Upper lobe of right lung (tissue), 1 donor: ENCODE data around the gene CCDC18. TPM values are rescaled to one million over a fixed set of nuclear protein-coding genes. Genes with fewer than 3 reads are reported as not detected.
A peak's percentile ranks its signal among the peaks of the same experiment; 100 is the strongest.

ENCODE experiments used
- ATAC-seq: fragments of 200-7000 bp; cut with Tn5 transposase; one replicate; pipeline ENCODE4 v1.9.1; 2020; ENCODE audit warnings: mild to moderate bottlenecking, moderate library complexity
- DNase-seq: peaks from one replicate; pipeline ENCODE4 v3.0.0-alpha.2; 2020
- H3K27ac ChIP-seq: fragments of 200-600 bp; one replicate; pipeline ENCODE4 v1.8.0; 2022
- H3K27me3 ChIP-seq: fragments of 200-600 bp; one replicate; pipeline ENCODE4 v1.8.0; 2022; ENCODE audit warnings: mild to moderate bottlenecking
- H3K36me3 ChIP-seq: fragments of 200-600 bp; one replicate; pipeline ENCODE4 v1.8.0; 2022
- H3K4me1 ChIP-seq: fragments of 200-600 bp; one replicate; pipeline ENCODE4 v1.8.0; 2022
- H3K4me3 ChIP-seq: fragments of 200-600 bp; one replicate; pipeline ENCODE4 v1.8.0; 2022; ENCODE audit warnings: mild to moderate bottlenecking
- H3K9me3 ChIP-seq: fragments of 200-600 bp; one replicate; pipeline ENCODE4 v1.8.0; 2022
- CTCF ChIP-seq: fragments of 200-600 bp; IDR thresholded peaks from one replicate; pipeline ENCODE4 v1.8.0; 2022; ENCODE audit warnings: antibody characterized with exemption
- intact Hi-C: fragments of 100-400 bp; cut with DNase I; formaldehyde crosslinking; loops from one replicate; pipeline ENCODE4 v1.11.0; 2022
- total RNA-seq: library from RNA; stranded (reverse); fragmentation: NEBNext Ultra II Directional; extraction: Animal tissue kit (Norgen Biotek cat#: 25700); gene quantifications from one replicate; pipeline ENCODE4 v1.2.1, GENCODE V29; 2021
- donor health status: DM: no; HTN: yes; CAD: no; lungs with severe emphysema.

CCDC18 gene
- total RNA-seq, 1 donor from 2014 or later = 3.1 TPM

- Histone ChIP-seq H3K4me3 (no peak overlapping the region), H3K4me1 (no peaks in the 10 kb centered on the region), H3K27me3 (no peaks in the 10 kb centered on the region), H3K36me3 (no peaks in the 10 kb centered on the region), H3K27ac (no peak overlapping the region), H3K9me3 (no peaks in the 10 kb centered on the region)
- DNase-seq (no peak), ATAC-seq (no peak)
- no peak for TF ChIP-seq CTCF
- intact Hi-C loops = no loop called here
These were observed 13.9 kb downstream of the CCDC18 start for GRCh38 chr1:93194231-93194990.

GRCh38 chr1:93196591-93196990, 16.1 kb downstream of the CCDC18 start:
- H3K27ac ChIP-seq = no peak overlapping the region
- no peak overlapping the region for H3K4me3 ChIP-seq
- no peaks in the 10 kb centered on the region for H3K27me3 ChIP-seq
- intact Hi-C loops = no loop called here
- ATAC-seq (no peak), DNase-seq (no peak)
- TF ChIP-seq CTCF = no peak
- no peaks in the 10 kb centered on the region for H3K4me1 ChIP-seq
- no peaks in the 10 kb centered on the region for H3K9me3 ChIP-seq
- no peaks in the 10 kb centered on the region for H3K36me3 ChIP-seq

- ATAC-seq = peak; percentile 13
- Histone ChIP-seq H3K9me3 (no peaks in the 10 kb centered on the region), H3K36me3 (no peaks in the 10 kb centered on the region), H3K4me1 (no peaks in the 10 kb centered on the region), H3K27me3 (no peaks in the 10 kb centered on the region), H3K4me3 (no peak overlapping the region), H3K27ac (no peak overlapping the region)
- no peak for TF ChIP-seq CTCF
- intact Hi-C loops = no loop called here
- DNase-seq = no peak
These were observed 18.6 kb downstream of the CCDC18 start for GRCh38 chr1:93199150-93199549.

GRCh38 chr1:93200086-93200620, 19.6 kb downstream of the CCDC18 start:
- intact Hi-C loops = no loop called here
- H3K9me3 ChIP-seq = no peaks in the 10 kb centered on the region
- DNase-seq (no peak), ATAC-seq (no peak)
- no peaks in the 10 kb centered on the region for H3K27me3 ChIP-seq
- no peak overlapping the region for H3K27ac ChIP-seq
- TF ChIP-seq CTCF = no peak
- no peaks in the 10 kb centered on the region for H3K36me3 ChIP-seq
- no peaks in the 10 kb centered on the region for H3K4me1 ChIP-seq
- no peak overlapping the region for H3K4me3 ChIP-seq

GRCh38 chr1:93200714-93201113, 20.2 kb downstream of the CCDC18 start:
- Histone ChIP-seq H3K27me3 (no peaks in the 10 kb centered on the region), H3K4me1 (no peaks in the 10 kb centered on the region), H3K4me3 (no peak overlapping the region), H3K36me3 (no peaks in the 10 kb centered on the region), H3K9me3 (no peaks in the 10 kb centered on the region), H3K27ac (no peak overlapping the region)
- TF ChIP-seq CTCF = no peak
- DNase-seq = no peak
- ATAC-seq = no peak
- intact Hi-C loops = no loop called here
